ENCODE data around the gene ELAC1.
"Not testable (repeated sequence)": the region's sequence is repeated elsewhere in the genome, so short reads cannot be mapped to it uniquely, and the experiment has no call there.

The ELAC1 gene

DNA sequence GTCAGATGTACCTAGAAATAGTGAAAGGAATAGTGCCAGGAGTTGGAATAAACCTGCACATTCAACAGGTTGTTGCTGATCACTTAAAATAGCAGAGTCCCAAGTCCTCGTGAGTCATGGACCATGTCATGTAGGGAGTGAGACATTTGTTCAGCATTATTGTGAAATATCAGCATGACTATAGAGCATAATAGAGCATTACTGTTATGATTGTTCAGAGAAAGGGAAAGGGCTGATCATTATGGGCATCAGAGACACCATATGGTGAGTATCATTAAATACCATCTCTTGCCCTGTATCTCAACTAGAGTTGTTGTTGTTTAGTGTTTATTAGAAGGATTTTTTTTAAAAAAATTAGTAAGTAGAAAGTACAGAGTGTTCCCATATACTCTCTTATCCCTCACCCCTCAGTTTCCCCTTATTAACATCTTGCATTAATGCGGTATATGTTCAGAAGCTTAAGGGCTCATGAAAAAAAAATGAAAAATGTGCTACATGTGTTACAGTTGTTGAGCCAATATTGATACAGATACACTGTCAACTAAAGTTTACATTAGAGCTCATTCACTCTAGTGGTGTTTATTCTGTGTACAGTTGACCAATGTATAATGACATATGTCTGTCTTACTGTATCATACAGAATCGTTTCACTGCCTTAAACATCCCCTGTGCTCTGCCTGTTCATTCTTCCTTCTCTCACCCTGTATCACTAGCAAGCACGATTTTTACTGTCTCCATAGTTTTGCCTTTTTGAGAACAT, 5.7 kb downstream of the ELAC1 start:
- no peak for DNase-seq

DNA sequence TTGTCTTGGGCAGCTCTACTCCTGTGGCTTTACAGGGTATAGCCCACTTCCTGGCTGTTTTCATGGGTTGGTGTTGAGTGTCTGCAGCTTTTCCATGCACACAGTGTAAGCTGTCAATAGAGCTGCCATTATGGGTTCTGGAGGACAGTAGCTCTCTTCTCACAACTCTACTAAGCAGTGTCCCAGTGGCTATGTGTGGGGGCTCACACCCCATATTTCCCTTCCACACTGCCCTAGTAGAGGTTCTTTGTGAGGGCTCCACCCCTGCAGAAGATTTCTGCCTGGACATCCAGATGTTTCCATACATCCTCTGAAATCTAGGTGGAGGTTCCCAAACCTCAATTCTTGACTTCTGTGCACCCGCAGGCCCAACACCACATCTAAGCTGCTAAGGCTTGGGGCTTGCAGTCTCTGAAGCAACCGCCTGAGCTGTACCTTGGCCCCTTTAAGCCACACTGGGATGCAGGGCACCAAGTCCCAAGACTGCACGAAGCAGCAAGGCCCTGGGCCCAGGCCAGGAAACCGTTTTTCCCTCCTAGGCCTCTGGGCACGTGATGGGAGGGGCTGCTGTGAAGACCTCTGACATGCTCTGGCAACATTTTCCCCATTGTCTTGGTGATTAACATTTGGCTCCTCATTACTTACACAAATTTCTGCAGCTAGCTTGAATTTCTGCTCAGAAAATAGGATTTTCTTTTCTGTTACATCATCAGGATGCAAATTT, 9.4 kb downstream of the ELAC1 start:
- DNase-seq = no peak

DNA sequence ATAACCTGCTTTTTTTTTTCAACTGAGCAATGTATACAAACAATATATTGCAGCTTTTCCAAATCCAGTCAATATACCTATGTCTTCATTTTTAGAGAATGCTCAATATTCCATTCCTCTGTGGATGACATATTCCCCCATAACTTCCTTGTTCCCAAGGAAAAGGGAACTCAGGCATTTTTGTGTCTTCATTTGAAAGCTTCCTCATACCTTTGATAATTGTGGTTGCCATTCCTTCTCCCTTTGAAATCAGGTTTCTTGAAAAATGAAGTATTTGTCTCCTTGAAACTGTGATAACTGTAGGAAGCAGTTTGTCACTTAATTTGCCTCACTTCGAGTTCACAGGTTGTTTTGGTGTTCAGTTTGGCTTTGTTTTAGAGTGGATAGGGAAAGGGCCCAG, 13.5 kb downstream of the ELAC1 start:
- DNase-seq = no peak

DNA sequence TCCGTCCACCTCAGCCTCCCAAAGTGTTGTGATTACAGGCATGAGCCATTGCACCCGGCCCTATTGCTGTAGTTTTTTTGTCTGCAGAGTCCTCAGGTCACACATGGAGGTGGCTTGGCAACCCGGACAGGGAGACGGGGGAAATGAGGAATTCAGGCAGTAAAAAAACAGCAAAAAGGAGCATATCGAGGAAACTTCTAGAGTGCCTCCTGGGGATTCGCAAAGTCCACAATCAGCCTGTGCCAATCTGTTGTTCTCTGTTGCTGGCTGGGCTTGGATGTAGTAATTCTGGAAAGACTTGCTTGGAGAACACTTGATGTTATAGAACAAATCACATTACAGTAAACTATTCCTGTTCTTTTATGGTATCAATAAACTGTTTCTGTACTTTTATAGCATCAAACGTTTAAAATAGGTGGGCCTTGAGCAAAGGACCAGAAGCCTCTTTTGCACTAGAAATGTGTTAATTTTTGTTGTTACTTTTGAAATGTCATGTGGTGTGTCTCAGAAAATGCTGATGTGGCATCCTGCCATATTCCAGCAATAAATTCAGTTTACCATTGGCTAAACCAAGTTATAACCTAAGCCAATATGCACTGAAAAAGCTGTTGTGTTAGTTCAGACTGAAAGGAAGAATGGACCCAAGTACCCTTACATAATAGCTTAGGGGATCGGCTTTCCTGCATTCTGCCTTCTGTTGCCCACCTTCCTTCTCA, 14.4 kb downstream of the ELAC1 start:
- DNase-seq = no peak

DNA sequence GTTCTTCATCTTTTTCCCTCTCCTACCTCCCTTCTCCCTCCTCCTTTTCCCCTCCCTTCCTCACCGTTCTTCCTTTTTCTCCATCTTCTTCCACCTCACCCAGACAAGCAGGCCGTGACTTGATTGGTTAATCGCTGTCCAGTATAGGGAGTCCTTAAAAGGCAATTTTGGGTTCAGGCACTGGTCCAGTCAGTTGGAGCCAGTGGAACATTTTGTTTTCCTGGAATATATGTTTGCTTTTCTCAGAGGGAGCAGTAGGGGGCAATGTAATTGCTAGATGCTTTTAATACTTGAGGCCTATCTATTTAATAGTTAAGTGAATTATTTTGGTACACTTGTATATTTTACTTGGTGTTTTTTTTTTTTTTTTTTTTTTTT, 15.0 kb downstream of the ELAC1 start:
- DNase-seq = no peak

DNA sequence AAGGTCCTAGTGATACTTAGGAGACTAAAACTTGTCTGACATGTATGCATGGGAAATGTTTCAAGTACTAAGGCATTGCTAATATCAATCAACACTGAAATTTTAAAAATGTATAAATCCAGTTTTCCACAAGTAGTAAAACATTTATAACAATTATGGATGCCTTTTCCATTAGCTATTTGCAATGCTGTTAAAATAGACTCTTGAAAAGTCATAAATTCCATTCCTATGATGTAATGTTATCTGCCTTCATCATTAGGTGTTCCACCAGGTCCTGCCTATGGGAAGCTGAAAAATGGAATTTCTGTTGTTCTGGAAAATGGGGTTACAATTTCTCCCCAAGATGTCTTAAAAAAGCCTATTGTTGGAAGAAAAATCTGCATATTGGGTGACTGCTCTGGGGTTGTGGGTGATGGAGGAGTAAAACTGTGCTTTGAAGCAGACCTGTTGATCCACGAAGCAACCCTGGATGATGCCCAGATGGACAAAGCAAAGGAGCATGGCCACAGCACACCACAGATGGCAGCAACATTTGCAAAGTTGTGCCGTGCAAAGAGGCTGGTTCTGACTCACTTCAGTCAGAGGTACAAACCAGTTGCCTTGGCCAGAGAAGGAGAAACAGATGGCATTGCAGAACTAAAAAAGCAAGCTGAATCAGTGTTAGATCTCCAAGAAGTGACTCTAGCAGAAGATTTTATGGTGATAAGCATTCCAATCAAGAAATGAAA, 18.7 kb downstream of the ELAC1 start:
- no peak for DNase-seq

DNA sequence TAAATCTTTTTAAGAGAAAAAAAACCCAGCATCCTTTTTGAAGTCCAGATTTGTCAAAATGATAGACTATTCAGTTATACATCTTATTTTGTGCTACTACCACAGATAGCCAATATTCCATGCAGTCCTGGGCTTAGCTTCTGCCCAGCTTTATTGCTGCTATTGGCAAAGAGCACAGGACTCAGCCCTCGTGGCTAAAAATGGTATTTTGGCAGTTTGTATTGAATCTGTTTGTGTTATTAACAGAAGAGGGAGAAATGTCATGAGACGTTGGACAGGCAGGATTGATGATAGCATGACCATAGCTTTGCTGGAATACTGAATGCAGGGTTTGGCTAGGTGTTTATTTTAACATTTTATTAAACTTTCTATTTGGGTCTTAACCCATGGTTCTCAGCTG, 19.4 kb downstream of the ELAC1 start:
- DNase-seq = no peak

DNA sequence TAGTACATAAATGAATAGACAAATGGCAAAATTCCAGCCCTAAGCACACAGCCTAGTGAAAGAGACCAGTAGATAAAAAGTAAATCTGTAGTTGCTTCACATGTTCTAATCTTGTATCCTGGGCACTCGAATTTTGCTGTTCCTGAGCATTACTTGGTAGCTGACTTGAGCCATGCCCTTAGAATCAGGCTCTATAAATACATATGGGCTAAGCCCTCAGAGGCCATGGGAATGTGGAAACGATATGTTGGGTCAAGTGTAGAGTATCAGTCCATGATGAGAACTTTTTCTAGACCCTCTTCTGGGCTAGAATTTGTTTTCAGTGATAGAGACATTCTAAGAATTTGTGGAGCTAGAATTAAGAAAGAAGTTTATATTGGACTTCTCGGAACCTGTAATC, 21.9 kb downstream of the ELAC1 start:
- DNase-seq = no peak

DNA sequence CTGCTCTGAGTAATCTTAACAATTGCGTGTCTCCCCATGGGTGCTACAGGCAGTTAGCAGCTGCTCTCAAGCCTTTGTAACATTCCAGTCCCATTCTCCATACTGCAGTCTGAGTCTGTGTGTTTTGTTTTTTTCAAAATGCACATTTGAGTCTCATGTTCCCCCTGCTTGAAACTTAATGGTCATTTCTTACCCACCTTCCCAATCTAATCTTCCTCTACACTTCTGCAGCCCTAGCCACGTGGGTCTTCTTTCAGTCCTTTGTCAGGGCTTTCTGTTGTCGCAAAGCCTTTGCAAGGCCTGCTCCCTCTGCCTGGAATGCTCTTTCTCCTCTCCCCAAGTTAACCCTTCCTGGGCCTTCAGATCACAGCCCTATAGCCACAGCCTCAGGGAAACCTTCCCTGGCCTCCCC, 24.5 kb downstream of the ELAC1 start:
- DNase-seq = no peak

DNA sequence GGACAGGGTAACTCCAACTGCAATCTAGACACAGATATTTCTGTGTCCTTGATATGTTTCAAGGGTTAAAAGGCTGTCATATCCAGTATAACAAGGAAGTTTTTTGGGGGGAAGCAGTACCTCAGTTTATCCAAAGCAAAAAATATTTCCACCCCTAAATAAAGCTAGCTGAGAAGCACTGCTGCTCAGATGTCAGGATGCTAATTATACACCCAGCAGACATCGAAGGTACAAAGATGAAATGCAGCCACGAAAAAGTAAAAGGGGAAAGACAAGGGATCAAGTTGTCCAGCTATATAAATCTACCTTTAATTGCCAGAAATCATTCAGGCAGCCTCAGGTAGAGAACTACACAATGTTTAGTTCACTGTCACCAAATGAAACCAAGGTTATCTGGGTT, 26.2 kb downstream of the ELAC1 start:
- DNase-seq = no peak

DNA sequence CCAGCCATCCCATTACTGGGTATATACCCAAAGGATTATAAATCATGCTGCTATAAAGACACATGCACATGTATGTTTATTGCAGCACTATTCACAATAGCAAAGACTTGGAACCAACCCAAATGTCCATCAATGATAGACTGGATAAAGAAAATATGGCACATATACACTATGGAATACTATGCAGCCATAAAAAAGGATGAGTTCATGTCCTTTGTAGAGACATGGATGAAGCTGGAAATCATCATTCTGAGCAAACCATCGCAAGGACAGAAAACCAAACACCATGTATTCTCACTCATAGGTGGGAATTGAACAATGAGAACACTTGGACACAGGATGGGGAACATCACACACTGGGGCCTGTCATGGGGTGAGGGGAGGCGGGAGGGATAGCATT, 35.3 kb downstream of the ELAC1 start:
- DNase-seq = not testable (repeated sequence)

DNA sequence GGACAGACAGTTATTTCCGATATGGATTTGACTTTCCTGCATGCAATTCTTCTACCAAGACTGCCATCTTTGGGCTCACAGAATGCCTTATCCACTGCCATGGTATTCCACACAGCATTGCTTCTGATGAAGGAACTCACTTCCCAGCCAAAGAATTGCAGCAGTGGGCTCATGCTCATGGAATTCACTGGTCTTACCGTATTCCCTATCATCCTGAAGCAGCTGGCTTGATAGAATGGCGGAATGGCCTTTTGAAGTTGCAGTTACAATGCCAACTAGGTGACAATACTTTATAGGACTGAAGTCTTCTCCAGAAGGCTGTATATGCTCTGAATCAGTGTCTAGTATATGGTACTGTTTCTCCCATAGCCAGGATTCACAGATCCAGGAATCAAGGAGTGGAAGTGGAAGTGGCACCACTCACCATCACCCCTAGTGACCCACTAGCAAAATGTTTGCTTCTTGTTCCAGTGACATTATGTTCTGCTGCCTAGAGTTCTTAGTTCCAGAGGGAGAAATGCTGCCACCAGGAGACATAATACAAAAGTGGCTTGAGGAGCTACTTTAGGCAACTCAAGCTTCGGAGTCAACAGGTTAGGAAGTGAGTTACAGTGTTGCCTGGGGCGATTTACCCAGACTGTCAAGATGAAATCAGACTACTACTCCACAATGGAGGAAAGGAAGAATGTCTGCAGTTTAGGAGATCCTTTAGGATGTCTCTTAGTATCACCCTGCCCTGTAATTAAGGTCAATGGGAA, 38.4 kb downstream of the ELAC1 start:
- no peak for DNase-seq

DNA sequence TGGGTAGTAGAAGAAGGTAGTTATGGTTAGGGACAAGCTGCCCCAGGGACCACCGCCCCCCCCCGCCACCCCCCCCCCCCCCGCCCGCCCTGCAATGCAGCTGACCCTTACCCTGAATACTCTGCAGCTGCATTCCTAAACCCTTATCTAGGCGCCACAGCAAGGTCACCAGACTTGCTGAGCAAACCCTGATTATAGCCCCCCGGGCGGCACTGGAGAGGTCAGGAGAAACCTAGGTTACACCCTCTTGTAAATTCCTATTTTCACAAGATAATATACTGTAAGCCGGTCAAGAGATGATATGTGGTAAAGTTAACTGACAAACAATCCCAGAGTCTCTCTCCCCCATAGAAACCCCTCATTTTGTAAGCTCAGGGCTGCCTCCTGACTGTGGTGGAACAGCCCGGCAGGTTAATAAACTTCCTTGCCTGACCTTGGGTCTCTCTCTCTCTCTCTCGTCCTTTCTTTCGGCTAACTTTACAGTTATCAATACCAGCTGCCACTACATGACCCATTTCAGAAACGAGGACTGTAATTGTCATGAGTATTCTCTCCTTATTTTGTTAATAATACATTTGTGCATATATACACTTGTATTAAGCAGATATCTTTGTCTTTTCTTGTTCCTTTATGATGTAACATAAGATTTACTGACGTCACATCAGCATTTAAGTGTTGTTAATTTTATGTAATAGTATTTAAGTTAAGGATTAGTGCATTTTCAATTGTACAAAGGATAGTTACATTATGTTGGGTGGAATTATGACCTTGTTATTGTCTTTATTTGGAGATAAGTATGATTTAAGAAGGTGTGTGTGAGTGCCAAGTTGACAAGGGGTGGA, 39.3 kb downstream of the ELAC1 start:
- DNase-seq = no peak

DNA sequence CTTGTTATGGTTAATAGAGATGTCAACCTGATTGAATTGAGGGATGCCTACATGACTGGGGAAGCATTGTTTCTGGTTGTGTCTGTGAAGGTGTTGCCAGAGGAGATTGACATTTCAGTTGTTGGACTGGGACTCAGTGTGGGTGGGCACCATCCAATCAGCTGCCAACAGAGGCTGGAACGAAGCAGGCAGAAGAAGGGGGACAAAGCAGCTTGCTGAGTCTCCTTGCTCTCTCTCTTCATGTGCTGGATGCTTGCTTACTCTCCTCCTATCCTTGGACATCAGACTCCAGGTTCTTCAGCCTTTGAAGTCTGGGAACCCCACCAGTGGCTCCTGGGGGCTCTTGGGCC, 39.9 kb downstream of the ELAC1 start:
- no peak for DNase-seq

DNA sequence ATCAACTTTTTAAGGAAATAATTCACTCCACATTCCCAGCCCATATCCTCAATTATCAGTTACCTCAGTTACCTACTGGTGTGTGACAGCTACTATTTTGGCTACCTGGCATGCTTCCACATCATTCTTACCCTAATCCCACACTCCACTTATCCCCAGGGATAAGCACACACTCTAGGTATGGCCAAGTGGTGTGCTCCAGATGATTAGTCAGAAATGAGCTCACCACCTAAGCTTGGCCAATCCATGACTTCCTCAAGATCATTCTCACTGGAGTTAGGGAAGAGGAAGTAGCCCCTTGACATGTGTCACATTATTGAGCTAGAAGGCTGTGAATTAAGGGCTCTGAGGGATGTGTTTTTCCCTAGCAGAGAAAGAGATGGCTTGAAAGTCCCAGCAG, 41.2 kb downstream of the ELAC1 start:
- DNase-seq = no peak

DNA sequence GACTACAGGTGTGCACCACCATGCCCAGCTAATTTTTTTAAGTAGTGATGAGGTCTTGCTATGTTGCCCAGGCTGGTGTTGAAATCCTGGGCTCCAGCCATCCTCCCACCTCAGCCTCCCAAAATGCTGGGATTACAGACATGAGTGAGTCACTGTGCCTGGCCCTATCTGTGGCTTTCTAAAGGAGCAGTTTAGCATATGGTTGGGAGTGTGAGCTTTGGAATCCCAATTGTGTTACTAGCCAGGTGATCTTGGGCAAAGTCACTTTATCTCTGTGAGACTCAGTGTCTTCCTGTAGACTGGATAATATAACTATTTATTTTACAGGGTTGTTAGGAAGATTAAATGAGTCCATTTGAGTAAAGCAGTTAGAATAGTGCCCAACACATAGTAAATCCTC, 42.4 kb downstream of the ELAC1 start:
- DNase-seq = no peak

DNA sequence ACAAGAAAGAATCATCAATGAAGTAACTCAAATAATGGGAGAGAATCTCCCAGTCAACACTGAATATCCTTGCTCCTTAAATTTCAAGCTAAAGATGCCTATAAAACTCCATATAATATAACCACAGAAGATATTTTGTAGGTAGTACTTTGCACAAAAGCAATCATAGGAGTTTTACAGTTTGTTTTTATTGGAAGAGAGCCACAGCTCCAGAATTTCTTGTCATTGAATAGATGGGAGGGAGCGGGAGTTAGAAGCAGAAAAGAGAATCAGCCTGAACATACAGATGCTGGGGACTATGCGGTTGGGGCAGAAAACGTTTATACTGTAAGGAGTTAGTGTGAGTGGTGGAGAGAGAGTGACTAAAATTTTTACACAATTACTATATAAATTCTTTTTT, 43.9 kb downstream of the ELAC1 start:
- DNase-seq = no peak

DNA sequence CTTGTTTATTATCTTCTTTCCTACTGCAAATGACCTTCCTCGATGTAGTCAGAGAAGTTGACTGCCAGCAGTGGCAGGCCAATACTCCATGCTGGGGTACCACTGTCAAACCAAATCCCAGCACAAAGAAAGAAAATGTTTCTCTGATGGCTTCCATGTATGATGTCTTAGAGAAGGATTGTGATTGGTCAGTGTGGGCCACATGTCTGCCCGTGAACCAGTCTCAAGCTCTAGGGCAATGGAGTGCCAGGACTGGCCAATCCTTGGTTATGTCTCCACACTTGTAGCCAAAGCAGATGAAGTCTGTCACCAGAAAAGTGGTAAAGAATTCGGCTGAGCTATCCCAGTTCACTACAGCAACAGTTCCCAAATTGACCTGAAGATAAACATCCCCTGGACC, 44.6 kb downstream of the ELAC1 start:
- DNase-seq = no peak

DNA sequence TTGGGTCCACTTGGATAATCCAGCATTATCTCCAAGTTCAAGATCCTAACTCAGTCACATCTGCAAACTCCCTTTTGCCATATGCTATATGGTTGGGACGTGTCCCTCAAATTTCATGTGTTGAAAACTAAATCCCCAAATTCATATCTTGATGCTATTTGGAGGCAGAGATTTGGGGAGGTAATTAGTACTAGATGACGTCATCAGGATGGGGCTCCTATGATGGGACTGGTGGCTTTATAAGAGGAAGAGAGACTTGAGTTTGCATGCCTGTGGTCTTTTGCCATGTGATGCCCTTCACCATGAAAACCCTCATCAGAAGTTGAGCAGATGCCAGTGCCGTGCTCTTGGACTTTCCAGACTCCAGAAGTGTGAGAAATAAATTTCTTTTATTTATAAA, 45.4 kb downstream of the ELAC1 start:
- no peak for DNase-seq

DNA sequence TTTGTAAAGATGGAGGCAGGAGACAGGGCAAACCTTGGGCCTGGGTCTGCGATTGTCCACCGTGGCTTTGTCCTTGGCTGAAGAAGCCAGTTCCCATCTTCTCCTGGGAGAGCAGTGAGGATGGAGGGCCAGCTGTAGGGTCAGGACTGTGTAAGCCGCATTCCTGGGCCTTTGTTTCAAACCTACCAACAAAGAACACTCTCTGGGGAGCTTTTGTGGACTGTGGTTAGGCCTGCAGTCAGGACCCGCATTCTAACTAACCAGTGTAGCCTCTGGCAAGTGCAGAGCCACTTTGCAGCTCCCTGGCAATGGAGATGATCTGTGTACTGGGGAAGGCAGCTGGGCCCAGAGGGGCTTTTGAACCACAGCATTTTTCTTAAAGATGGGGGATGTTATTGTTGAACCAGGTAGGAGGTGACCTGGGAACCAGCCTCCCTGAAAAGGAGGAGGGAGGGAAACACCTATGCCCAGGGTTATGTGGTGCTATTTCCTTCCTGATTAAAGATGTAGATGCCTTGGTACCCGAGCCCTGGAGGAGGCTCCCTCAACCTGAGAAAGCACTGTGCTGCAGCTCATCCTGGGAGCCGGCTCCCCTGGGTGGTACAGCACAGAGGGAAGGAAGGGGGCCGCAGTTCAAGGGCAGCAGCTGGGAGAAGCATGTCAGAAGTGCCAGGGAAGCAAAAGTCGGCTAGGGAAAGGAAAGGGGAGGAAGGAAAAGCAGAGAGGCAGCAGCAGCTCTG, 49.5 kb downstream of the ELAC1 start:
- DNase-seq = no peak

DNA sequence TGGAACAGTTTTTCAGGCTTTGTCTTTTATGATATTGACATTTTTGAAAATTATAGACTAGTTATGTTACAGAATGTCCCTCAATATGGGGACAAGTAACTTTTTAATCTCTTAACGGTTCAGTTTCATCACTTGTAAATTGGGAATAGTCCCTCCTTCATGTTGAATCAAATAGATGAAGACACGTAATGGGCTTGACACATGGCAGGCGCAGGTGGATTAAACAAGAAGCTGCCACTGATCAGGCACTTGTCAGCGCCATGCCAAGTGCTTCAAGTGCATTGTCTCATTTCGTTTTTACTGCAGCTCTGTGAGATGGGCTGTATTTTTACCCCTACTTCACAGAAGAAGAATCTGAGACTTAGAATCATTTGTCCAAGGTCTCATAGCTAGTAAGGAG, 52.7 kb downstream of the ELAC1 start:
- no peak for DNase-seq

All from CD4-positive, alpha-beta T cell treated with Interleukin-21 for 1 hour (primary cell).